COLO668 (cell line): ENCODE data around the gene GPRC5A.

ENCODE experiments used
- DNase-seq: peaks from one replicate; lab custom pipeline; 2025; ENCODE audit not compliant: unreplicated experiment; lab: John Stamatoyannopoulos, UW

GPRC5A gene

DNA sequence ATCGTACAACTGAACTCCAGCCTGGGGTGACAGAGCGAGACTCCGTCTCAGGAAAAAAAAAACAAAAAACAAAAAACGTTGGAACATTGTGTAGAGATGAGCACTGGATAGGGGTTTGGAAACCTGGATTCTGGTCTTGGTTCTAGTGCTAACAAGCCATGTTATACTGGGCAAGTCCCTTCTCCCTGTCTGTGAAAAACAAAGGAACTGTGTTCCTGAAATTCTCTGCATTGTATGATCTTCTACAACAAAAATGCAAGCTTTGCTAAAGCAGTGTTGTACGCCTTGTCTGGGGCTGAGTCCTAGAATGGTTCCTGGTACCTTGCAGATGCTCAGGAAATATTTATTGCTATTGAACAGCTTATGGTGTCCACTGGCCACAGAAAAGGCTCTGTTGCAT, 47.2 kb downstream of the GPRC5A start:
- DNase-seq, result no peak

DNA sequence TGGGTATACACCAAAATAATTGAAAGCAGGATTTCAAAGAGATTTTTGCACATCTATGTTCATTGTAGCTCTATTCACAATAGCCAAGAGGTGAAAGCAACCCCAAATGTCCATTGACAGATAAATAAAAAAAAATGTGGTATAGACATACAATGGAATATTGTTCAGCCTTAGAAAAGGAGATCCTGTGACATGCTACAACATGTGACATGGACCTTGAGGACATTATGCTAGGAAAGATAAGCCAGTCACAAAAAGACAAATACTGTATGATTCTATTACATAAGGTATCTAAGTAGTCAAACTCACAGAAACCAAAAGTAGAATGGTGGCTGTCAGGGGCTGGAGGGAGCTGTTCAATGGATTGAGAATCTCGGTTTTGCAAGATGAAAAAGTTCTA, 48.5 kb downstream of the GPRC5A start:
- no peak for DNase-seq

- no peak for DNase-seq
Measured at GRCh38 chr12:12941450-12942350, 50.3 kb downstream of the GPRC5A start.

GRCh38 chr12:12943586-12944260, 52.4 kb downstream of the GPRC5A start:
- no peak for DNase-seq

- DNase-seq, result no peak
Measured at GRCh38 chr12:12945591-12945990, 54.2 kb downstream of the GPRC5A start.

DNA sequence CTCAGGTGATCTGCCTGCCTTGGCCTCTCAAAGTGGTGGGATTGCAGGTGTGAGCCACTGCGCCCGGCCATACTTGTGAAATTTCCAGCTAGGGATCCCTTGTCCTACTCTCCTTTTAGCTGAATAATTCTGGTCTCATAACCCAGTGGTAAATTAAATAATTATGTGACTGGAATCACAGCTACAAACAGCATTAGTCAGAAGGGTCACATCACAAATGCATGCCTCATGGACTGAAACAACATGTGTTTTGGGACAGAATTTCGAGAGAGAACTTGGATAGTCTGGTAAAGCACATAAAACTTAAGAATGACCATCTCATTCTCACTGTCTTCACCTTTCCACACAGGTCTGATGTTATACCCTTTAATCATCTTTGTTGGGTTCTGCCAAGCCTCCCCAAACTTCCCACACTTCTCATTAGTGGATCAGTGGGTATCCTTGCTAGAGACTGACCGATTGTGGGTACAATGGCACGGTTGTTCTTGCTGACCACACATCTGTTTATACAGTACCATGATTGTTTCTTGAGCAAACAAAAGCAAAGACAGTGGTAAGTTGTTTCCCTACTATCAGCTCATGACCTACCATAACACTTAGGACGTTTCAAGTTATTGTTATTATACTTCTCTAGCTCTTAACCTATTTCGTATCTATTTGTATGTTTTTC, 55.5 kb downstream of the GPRC5A start:
- DNase-seq, result no peak

DNA sequence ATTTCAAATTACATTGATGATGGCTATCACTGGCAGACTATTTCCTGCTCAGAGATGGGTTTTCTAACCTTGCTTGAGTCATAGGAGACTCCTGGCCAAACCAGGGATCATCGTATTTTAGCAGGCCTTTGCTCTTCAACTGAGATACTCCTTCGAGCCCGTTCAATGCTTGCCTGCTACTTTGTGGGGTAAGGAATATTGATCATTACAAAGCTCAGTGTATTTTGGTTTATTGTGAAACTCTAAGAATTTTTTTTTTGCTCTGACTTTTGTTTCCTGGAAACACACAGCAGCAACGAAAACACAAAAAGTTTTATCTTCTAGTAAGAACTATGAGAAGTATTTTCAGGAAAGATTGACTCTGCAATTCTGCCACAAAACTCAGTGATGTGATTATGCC, 56.5 kb downstream of the GPRC5A start:
- DNase-seq, result no peak

GRCh38 chr12:12951504-12951903, 60.1 kb downstream of the GPRC5A start:
- no peak for DNase-seq

DNA sequence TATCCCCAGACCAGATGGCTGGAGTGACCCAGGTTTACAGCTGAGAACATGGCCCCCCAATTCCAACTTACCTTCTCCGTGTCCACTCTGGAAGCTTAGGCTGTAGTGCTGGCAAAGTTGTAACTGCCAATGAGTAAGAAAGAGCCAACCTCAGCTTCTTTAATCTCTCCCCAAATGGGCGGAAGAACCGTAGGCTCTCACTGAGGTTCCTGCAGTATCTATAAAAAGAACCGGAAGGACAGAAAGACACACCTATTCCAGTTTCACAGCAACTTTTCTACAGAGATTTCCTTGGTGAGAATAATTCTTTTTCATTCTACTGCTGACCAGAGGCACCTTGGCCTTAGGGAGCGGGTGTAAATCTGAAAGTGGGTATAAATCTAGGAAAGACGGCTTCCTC, 60.7 kb downstream of the GPRC5A start, which contains the start of gene GPRC5D:
Gene GPRC5D, minus strand, starts transcription at position 135 of the 400 bp plus-strand sequence. CDS start 1,786 bp downstream, outside the sequence.
- no peak for DNase-seq

- no peak for DNase-seq
Measured at GRCh38 chr12:12954356-12954755, 63.0 kb downstream of the GPRC5A start.

GRCh38 chr12:12954878-12955625, 63.7 kb downstream of the GPRC5A start:
- no peak for DNase-seq

GRCh38 chr12:12958886-12959285, 67.5 kb downstream of the GPRC5A start:
- DNase-seq, result no peak

DNA sequence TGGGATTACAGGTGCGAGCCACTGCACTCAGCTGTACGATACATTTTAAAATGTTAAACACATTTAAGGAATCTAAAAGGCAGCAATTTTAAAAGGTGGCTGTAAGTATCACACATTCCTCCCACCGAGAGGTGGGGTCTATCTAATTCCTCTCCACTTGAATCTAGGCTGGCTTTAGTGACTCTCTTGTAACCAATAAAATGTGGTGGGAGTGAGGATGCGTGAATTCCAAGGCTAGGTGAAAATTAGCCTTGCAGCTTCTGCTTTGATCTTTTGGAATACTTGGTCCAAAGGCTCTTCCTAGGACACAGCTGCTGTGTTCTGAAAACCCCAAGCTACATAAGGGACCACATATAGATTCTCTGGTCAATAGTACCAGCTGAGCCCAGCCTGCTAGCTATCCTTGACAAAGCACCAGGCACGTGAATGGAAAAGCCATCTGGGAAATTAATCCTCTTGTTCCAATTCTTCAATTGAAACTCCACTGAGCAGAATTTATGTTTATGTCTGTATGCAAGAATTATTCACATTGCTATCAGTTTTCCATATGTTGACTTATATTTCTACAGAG, 69.4 kb downstream of the GPRC5A start:
- DNase-seq, result no peak

DNA sequence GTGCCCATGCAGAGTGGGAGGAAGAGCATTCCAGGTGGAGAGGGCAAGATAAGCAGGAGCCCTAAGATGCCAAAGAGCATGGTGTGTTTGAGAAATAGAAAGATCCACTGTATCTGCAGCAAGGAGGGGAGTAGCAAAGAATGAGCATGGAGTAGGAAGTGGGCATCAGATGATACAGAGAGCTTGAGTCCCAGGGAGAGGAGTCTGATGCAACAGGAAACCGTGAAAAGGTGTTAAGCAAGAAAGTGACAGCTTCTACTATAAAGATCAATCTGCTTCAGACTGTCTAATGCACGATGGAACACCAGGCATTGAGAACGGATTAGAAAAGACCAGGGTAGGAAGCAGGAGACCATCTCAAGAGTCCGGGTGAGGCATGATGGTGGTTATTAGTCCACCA, 72.9 kb downstream of the GPRC5A start:
- no peak for DNase-seq

GRCh38 chr12:12965836-12966235, 74.5 kb downstream of the GPRC5A start:
- no peak for DNase-seq
